ENCODE results near the gene COL1A1.

COL1A1 gene

DNA sequence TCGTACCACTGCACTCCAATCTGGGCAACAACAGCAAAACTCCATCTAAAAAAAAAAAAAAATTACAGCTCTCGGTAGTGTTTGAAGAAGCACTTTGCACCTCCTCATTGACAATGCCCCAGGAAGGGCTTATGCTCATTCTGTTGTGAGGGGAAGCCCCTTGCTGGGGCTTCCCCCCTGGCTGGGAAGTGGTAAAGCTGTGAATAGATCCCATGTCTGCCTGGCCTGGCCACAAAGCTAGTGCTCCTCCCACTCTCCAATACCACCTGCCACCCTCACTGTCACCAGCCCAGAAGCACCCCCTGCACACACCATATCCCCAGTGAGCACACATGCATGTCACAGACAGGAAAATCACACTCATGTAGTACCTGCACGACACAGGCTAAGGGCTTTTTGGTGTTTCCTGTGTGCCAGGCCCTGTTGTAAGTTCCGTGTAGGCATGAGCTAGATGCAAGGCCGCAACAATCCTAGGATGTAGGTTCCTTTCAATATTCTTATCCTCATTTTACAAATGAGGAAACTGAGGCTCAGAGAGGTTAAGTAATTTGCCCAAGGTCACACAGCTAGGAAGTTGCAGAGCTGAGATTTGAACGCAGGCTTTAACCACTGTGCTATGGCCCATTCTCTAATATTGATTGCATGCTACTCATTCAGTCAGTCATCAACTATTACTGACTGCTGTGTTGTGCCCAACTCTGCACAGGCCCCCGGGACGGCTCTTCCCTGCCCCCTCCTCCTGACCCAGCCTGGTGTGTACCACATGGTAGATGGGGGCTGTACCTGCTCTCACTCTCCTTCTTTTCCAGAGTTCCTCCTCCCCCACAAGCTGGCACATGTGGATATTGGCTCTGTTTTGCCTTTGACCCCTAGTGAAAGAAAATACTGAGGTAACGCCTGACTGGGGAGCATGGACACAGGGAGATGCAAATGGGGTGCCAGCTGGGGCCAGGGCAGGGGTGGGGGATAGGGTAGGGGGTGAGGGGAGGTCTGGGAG lies 11.9 kb upstream of the COL1A1 start:
- no peak for DNase-seq (ENCODE audit: low read depth)

DNA sequence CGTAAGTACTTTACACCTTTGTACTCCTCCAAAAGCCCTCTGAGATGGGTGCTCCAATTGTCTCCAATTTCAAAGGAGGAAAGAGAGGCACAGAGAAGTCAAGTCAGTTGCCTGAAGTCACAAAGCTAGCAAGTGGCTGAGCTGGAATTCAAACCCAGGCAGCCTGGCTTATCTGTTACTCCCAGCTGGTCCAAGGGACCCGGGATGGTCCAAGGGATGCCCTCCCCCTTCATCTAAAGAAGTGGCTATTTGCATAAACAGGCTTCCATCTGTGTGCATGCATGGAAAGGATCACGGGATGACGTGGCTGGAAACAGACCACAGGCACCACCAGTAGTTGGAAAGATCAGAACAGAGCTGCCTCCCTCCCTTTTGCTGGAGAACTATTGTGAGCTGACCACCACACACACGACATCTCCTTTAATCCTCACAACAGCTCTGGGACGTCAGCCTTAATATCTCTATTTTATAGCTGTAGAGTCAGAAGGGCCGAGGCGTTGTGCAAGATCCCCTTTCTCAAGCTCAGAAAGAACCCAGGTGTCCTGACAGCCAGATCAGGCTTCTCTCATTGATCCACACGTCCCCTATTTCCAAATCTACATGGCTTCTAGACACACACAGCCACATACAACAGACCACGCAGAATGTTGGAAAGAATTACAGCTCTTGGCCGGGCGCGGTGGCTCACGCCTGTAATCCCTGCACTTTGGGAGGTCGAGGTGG lies 10.9 kb upstream of the COL1A1 start:
- no peak for DNase-seq (ENCODE audit: low read depth)

DNA sequence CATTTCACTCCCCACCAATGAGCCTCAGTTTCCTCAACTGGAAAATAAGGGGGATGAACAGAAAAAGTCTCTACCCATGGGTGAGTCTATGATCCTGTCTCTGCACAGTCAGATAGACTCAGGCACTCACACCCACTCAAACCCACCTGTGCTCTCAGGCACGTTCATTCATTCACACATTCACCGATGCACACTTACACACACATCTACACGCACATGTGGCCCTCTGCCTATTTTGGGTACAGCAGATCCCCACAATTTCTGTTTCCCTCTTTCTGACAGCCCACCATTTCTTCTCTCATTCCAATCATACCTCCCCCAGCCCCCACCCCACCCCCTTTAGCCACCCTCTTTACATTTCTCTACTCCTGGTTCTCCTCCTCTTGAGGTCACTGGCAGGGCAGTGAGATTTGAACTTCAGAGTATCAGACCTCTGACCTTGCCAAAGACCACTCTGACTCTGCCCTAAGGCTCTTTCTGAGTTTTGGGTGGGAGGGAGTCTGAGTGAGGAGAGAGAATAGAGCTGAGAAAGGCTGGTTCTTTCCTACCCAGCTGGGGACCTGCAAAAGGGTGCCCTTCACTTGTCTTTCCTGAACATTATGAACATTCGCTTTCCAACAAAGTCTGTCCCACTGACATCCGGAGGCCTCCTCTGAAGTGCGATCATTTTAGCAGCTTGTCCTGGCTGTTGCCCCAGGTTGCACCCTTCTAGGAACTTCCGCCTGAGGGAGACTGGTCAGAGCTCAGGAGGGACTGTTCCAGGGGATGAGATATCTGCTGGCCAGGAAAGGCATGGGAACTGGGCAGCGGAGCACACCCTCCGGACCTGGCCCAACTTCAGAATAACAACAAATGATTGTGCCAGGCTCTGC lies 10.1 kb upstream of the COL1A1 start:
- DNase-seq (ENCODE audit: low read depth), result no peak

DNA sequence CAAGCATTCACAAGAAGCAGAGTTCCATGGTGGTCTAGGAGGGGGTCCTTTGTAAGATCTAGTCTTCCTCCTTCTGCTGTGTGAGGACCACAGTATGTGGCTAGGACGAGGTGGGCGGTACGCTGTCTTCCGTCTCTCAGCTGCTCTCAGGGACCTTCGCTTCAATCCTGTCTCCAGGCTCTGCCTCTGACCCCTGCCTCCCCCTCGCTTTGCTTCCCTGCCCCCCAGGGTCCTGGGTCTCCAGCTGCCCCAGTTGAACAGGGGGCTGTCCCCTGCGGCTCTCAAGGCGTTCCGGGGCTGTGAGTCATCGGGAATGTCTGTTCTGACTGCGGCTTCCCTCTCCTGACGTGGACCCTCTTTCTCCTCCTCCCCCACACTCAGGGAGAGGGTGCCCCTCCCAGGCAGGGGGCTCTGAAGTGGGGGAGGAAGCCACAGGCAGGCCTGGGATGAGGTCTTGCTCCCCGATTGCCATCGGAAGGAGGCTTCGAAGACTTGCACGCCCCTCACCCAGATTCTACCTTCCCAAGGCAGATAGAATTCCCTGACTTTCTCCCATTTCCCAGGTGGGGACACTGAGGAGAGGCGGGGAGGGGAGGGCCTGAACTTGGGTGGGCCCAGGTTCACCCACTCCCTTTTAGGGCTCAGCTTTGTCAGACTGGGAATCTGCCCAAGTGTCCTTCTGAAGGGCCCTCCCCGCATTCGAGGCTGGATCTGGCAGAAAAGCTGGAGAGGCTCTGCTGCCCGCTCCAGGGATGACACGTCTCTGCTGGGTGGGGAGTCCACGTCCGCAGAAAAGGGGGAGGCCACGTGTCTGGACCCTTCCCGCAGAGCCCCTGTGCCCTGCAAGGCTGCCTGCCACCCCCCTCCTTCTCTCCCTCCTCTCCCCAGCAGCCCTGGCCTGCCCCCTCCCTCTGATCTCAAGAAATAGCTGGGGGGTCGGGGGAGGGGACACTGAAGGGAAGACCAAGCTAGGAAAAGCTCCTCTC lies 9.1 kb upstream of the COL1A1 start:
- DNase-seq (ENCODE audit: low read depth), result no peak

DNA sequence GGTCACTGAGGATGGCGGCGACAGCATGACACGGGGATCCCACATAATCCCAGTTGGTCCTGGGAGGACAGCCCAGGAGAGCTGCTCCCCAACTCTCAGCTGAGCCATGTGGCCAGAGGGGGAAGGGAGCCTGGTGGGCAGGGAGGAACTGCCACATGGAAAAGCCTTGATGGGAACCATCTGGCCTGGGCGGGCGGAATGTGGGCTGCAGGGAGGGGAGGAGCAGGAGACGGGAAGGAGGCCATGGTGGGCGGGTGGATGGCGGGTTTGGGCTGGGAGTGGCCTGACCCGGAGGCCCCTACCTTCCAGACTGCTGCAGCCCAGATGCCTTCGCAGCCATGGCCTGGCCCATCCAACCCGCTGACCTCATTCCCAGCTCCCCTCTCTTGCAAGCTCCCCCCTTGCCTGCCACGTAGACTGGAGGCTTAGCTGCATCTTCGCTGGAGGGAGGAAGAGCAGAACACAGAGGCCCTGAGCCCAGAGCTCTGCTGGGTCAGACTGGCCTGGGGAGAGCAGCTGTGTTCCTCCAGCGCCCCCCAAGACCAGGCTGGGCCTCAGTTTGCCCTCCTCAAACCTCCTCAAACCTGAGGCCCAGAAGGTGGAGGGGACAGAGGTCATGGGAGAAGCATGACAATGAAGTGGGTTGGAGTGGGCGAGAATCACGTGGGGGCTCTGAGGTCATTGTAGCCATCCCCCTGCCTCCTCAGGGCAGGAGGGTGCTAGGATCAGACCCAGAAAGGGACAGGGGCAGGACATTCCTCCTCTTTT lies 8.2 kb upstream of the COL1A1 start:
- no peak for DNase-seq (ENCODE audit: low read depth)

DNA sequence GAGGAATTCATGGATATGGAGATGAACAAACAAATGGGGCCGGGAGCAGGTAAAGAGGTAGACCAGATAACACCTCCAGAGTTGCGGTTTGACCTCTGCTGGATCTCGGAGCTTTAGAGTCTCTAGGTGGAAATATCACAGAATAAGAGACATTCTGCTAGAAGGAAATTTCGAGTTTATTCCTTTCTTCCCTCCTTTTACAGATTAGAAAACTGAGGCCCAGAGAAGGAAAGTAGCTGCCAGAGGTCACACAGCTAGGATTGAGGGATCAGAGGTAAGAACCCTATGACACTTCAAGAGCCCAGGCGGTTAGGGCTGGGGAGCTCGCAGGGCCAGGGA lies 7.7 kb upstream of the COL1A1 start:
- DNase-seq (ENCODE audit: low read depth), result no peak

DNA sequence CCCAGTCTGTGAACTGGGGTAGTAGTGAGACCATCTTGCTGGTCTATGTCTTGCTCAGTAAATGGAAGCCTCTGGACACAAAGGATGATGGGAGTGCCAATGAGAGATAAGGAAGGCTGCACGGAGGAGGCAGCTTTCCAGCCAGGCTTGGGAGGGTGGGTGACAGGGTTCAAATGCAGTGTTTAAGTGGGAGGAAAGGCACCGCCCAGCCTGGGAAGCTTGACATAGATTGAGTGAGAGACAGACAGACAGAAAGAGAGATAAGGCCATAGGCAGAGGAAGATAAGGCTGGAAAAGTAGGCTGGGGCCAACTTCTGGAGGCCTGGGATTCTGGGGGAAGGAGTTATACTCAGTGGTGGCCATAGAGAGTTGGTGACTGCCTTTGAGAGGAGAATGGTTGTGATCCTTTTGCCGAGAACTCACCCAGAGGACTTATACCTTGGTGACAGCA lies 7.2 kb upstream of the COL1A1 start:
- DNase-seq (ENCODE audit: low read depth), result no peak

DNA sequence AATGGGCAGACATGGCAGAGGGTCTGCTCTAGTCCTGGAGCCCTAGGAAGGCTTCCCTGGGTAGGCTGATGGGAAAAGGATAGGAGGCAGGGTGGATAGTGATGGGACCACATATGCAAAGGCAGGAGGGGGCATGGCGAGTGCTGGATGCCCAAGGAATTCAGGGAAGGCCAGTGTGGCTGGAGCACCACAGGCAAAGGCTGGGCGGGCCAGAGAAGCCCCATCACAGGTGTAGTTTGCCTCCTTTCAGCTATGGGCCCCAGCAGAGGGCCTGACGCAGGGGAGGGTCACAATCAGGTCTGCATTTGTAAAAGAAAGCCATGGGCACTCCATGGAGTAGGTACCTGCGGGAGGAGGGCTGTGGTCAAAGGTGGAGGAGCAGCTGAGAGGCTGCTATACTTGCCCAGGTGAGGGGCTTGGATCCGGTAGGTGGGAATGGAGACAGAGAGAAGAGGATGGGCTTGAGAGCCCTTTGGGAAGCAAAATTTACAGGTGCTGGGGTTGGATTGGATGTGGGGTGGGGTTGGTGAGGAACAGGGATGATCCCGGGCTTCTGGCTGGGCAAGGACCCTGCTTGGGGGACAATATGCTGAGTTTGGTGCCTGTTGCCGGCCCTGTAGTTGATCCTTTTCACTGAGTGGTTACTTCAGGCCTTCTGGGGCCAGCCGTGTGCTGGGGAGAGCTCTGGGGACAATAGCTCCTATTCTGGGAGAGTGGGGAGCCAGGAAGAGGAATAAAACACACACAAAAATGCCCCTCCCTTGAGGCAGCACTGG lies 6.5 kb upstream of the COL1A1 start:
- no peak for DNase-seq (ENCODE audit: low read depth)

DNA sequence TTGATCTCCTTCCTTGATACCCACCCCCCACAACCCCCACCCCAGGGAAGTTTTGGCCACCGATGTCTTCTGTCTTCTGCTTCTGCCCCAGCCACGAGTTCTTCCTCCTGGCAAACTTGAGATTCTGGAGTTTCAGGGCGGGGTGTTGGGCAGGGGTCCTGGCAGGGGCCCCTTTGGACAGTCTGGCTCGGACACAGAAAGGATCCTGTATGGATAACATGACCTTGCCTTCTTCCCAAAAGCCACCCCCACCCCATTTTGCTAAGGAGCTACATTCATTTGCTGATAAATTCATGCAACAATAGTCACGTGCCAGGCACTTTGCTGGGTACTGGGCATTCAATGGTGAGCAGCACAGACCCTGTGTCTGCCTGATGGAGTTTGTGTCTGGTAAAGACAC lies 5.9 kb upstream of the COL1A1 start:
- DNase-seq (ENCODE audit: low read depth), result no peak

DNA sequence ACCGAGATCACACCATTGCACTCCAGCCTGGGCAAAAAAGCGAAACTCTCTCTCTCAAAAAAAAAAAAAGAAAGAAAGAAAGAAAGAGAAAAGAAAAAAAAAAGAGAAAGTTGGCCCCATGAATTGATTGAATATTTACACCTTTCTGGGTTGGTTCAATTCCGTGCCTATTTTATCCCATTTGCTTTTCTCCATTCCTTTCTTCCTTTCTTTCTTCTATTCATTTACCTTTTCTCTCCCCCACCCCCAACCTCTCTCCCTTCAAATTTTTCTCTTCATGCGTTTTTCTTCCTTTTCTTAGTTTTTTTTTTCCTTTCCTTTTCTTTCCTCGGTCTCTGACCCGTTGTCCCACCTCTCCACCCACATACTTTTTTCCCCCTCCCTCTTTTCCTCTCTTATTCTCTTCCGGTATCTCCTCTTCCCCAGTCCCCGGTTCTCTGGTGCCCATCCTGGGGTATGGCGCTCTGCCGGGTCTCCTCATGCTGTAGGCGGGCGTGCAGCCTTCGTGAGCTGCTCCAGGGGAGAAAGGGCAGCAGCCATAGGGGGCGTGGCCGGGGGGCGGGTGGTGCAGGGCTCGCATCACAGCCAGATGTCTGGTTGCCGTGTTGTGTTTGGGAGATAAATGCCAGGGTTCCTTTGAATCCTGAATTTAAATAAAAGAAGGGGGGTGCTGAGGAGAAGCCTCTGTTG lies 5.3 kb upstream of the COL1A1 start:
- no peak for DNase-seq (ENCODE audit: low read depth)

DNA sequence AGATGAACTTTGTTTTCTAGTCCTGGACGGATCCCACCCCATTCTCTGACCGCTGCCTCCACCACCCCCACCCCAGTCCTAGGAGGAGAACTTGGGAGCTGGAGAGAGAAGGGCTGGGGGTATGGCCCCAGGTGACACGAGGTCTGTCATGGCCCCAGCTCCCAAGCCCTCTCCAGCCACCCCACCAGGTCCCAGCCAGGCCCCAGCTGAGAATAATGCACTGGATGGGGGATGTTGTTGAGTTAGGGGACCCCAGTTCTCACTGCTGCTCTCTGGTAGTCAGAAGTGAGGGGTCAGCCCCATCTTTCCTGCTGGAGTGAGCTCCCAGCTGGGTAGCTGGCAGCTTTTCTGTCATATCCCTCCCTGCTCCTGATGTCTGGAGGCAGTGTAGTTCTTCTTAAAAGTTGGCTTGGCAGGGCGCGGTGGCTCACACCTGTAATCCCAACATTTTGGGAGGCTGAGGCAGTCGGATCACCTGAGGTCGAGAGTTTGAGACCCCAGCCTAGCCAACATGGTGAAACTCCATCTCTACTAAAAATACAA lies 4.6 kb upstream of the COL1A1 start:
- no peak for DNase-seq (ENCODE audit: low read depth)

DNA sequence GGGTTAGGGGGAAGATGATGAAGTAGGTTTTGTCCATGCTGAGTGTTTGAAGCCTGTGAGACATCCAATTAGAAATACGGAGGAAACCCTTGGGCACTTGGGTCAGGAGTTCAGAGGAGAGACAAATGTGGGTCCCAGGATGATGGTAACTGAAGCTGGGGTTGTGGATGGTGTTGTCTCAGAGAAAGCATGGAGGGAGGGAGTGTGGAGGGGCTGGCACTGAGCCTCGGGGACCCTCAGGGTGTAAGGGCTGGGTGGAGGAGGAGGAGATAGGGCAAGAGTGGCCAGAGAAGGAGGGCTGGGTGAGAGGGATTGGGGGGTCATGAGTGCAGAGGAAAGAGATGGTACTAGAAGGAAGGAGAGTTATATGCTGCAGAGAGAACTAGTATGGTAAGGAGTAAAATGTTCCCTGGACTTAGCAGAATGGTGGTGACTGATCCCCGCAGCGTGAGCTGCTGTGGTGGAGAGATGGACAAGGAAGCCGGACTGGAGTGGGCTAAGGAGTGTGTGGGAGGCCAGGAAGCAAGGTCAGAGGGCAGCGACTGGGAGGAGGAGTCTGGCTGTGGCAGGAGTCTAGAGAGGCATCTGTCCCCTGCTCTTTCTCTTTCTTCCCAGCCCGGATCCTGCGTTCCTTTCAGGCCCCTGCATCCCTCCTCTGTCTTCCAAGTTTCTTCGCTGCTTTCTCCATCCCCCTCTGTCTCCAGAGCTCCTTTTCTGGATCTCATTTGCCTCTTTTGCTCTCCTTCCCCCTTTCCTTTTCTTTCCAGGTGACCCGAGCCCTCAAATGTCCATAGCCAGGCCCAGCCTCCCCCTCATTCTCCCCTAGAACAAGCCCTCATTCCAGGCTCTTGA lies 3.9 kb upstream of the COL1A1 start:
- DNase-seq (ENCODE audit: low read depth), result no peak

DNA sequence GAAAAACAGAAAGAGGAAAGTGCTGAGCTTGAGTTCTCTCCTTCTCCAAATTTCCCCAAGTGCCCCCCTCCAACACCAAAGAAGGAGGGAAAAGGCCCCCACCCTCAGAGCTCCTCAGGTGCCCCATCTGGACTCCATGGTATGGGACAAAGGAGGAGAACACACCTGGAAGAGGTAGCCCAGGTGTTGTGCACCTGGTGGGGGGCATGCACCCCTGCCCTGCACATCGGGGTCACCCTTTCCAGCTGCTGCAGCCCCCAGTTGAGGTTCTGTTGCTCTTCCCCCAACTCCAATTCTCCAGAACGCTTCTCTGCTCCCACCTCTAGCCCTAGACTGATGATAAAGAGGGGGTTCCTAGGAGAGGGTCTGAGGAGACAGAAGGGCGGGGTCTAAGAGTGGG lies 3.0 kb upstream of the COL1A1 start:
- no peak for DNase-seq (ENCODE audit: low read depth)

DNA sequence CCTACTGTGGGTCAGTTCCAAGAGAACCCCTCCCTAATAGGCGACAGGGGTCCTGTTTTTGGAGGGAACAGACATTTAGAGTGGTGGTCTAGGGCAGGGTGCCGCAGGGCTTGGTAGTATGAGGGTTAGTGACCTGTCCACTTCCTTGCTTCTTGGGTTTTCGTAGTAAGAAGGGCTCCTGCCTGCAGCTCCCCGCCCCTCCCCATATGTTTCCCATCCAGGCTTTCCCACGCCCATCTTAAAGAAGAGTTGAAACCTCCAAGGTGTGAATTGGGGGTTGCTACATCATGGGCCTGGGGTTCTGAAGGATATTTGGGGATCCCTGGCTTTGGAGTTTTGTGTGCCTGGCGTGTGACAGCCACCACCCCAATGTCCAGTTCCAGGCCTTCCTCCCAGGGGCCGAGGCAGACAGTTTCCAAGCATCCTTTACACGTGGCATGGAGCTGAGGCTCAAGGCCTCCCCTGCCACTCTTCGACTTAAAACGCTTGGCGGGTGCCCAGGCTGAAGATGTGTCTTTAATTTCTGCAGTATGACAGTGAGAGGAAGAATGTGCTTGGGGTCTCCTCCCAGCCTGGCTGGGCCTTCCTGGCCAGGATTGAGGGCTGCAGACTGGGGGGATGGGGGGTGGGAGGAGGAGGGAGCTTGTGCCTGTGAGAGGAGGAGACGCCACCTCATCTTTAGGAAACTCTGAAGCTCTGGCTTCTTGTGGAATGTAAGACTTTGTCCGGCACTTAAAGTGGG lies 2.3 kb upstream of the COL1A1 start:
- DNase-seq (ENCODE audit: low read depth), result no peak

DNA sequence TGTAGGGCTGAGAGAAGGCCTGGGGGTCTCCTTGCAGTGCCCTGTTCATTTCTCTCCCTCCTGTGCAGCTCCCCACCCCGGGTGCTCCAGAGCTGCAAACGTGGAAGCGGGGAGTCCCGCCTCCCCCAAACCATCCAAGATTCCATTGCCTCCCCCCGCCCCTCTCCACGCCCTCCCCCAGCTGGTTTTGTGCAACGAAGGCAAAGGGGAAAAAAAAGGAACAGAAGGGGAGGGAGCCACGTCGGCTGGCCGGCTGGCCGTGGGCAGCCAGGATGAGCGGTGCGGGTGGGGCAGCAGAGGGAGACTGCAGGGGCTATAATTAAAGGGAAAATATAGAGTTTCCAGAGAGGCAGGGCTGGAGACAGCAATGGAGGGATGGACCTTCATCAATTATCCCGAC lies 1.7 kb upstream of the COL1A1 start:
- DNase-seq (ENCODE audit: low read depth), result no peak

DNA sequence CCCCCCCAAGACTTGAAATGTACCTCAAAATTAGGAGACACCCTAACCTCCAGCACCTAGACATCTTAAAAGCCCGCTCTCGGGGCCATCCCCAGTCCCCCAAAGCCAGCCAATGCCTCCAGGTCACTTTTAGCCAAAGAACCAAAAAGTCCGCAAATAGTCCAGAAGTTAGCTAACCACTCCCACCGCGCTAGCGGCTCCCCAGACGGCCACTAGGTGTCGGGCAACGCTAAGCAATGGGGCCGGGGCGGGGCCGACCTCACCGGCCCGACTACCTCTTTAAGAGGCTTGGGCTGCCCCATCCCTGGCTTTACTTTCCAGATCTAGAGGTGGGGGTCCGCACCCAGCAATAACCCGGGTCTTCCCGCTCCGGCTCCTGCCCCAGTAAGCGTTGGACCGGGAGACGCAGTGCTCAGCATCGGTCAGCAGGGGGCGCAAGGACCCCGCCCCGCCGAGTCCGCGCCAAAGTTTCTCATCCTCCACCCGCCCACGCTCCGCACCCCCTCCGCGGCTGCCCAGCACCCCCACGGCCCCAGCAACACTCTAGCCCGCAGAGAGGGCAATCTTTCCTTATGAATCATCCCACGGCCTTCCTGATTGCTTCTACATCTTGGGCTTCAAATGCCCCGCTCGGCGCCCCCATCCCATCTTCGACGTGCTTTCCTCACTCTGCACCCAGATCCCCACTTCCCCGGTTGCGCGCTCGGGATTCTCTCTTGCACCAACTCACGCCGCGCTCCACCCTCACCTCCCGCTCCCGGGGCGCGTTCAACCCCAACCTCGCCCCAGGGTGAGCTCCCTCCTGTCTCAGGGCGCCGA lies 765 bp downstream of the COL1A1 start:
- DNase-seq (ENCODE audit: low read depth), result peak; percentile 61

All from activated T-helper 1 cell treated with Interleukin-2 at 50 U/mL for 16 hours (primary cell).